Measurements from ENCODE around the gene GEMIN8.

GEMIN8 gene

DNA sequence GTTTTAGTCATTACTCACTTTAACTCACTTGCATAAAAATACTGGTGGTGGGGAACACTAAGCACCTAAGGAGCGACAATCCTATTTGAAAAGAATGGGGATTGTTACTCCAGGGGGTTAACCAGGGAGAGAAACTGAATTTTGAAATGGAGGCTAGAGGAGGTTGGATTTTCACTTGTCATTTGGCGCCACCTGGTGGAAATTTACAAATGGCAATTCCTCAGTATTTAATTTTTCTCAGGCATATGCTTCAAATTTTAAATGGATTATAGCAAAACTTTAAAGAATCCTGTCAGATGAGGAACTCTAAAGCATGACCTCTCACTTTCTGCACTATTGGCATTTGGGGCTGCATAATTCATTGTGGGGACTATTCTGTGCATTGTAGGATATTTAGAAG lies 2.7 kb upstream of the GEMIN8 start:
- TF ChIP-seq, protein P1, sequence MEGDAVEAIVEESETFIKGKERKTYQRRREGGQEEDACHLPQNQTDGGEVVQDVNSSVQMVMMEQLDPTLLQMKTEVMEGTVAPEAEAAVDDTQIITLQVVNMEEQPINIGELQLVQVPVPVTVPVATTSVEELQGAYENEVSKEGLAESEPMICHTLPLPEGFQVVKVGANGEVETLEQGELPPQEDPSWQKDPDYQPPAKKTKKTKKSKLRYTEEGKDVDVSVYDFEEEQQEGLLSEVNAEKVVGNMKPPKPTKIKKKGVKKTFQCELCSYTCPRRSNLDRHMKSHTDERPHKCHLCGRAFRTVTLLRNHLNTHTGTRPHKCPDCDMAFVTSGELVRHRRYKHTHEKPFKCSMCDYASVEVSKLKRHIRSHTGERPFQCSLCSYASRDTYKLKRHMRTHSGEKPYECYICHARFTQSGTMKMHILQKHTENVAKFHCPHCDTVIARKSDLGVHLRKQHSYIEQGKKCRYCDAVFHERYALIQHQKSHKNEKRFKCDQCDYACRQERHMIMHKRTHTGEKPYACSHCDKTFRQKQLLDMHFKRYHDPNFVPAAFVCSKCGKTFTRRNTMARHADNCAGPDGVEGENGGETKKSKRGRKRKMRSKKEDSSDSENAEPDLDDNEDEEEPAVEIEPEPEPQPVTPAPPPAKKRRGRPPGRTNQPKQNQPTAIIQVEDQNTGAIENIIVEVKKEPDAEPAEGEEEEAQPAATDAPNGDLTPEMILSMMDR (IDR thresholded peaks at IDR 0.05; ENCODE audit: low read depth, low read length, missing control alignments), result peak; percentile 40
- DNase-seq (ENCODE audit: extremely low read depth, low read depth), result no peak
- no peak overlapping the region for H3K4me3 ChIP-seq (replicated peaks; ENCODE audit: low read depth, low read length)

DNA sequence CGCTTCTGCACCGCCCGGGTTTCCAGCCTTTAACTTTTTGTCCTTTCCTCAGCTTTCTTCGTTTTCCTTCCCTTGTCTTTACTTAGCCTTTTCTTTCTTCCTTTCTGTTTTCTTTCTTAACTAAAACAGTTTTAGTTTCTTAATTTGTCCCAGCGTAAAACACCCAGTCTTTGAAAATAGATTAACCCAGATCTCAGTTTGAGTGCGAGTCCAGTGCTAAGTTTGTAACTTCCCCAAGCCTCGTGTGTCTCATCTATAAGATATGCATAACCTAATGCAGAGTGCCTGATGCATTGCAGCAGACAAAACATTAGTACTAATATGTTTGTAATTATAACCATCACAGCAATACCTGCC lies 460 bp upstream of the GEMIN8 start:
- DNase-seq (ENCODE audit: extremely low read depth, low read depth), result no peak
- TF ChIP-seq, protein P1 (IDR thresholded peaks at IDR 0.05; ENCODE audit: low read depth, low read length, missing control alignments), result no peak
- H3K4me3 ChIP-seq (replicated peaks; ENCODE audit: low read depth, low read length), result peak overlapping the region; percentile 54

DNA sequence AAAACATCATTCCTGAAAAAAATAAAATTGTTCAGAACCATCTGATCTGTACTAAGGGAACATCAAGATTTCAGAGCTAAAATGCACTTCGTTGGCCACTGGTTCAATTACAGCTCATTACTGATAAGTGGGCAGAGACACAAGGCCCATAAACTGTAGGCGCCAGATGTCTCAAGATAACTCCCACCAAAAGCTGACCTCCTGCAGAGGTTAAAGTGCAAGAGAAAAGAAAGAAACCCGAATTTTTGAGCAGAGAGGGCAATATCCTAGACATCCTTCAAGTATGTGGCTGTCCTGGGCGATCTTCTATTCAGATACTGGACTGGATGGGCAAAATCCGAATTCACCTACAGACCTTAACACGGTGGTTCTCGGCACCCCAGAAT lies 660 bp downstream of the GEMIN8 start:
- peak overlapping the region; percentile 54 for H3K4me3 ChIP-seq (replicated peaks; ENCODE audit: low read depth, low read length)
- no peak for DNase-seq (ENCODE audit: extremely low read depth, low read depth)
- TF ChIP-seq, protein P1 (IDR thresholded peaks at IDR 0.05; ENCODE audit: low read depth, low read length, missing control alignments), result no peak

DNA sequence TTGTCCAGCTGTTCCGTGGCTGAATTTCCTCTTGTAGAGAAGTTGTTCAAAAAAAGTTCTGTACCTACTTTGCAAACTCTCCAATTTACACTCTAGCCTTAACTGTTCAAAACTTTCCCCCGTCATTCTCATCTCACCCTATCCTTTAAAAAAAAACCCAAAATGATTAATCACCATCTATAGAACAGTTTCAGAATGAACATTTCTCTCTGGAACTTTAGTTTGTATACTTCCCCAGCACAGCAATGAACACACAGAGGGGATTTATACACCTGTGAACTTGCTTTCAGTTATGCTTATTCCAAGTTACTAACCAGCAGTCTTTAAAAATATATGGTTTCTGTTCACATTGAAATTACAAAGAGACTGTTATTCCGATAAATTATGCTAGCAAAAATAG lies 1.2 kb downstream of the GEMIN8 start:
- TF ChIP-seq, protein P1 (IDR thresholded peaks at IDR 0.05; ENCODE audit: low read depth, low read length, missing control alignments), result no peak
- peak overlapping the region; percentile 54 for H3K4me3 ChIP-seq (replicated peaks; ENCODE audit: low read depth, low read length)
- DNase-seq (ENCODE audit: extremely low read depth, low read depth), result no peak

DNA sequence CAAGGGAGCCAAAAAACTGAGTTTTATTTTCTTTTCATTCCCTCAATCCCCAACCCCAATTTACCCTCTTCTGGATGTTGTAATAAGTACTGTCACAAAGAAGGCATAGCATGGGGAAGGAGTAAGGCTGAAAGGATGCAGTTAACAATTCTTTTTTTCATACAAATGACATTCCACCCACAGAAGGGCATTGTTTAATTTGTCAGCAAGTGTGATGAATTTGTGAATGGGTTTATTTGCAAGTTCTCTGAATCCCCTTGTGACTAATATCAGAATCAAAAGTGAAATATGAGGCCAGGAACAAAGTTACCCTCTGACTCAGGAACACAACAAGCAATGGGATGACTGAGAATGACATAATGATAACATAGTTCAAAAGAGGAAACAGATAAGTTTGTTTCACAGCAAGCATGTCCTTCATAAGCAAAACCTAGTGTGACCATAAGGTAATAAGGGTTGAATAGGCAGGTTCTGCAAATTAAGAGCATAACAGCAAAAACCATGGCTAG lies 2.1 kb downstream of the GEMIN8 start:
- TF ChIP-seq, protein P1 (IDR thresholded peaks at IDR 0.05; ENCODE audit: low read depth, low read length, missing control alignments), result no peak
- H3K4me3 ChIP-seq (replicated peaks; ENCODE audit: low read depth, low read length), result no peak overlapping the region
- DNase-seq (ENCODE audit: extremely low read depth, low read depth), result no peak

DNA sequence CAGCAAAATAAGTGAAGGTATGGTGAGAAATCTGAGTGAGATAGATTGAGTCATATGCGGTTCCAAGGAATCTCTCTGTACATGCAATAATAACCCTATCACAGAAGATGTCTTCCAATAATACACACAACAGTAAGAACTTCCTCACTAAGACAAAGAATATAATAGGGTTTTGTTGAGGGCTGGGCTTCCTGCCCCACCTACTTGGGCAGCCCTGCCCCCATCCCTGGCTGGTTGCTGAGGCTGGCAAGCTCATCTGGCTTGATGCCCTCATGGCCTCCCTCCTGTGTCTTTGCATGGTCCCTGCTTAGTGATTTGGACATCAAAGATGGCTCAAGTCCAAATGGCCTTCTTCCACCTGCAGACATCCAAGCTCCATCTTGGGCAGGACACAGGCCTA lies 2.7 kb downstream of the GEMIN8 start:
- no peak overlapping the region for H3K4me3 ChIP-seq (replicated peaks; ENCODE audit: low read depth, low read length)
- DNase-seq (ENCODE audit: extremely low read depth, low read depth), result no peak
- TF ChIP-seq, protein P1 (IDR thresholded peaks at IDR 0.05; ENCODE audit: low read depth, low read length, missing control alignments), result no peak

DNA sequence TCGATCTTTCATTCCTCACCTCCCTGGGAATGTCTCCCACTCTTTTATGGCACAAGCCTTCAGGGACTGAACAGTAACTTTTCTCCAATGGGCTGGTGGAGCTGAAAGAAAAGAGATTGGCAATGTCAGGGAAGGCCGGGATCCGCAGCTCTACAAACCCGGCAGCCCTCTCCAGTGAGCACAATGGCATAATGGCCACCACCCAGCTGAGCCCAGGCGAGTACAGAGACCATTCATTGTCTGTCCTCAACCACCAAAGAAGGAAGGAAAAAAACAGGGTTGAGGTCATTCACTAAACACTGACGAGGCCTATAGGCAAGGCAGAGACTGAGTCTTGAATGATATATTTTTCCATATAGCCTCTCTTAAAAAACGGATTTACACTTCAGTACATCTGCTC lies 3.6 kb downstream of the GEMIN8 start:
- no peak overlapping the region for H3K4me3 ChIP-seq (replicated peaks; ENCODE audit: low read depth, low read length)
- TF ChIP-seq, protein P1 (IDR thresholded peaks at IDR 0.05; ENCODE audit: low read depth, low read length, missing control alignments), result no peak
- no peak for DNase-seq (ENCODE audit: extremely low read depth, low read depth)

Measured in HFF-Myc (cell line).